Measurements from ENCODE around the gene KIAA1755.

KIAA1755 gene, protein sequence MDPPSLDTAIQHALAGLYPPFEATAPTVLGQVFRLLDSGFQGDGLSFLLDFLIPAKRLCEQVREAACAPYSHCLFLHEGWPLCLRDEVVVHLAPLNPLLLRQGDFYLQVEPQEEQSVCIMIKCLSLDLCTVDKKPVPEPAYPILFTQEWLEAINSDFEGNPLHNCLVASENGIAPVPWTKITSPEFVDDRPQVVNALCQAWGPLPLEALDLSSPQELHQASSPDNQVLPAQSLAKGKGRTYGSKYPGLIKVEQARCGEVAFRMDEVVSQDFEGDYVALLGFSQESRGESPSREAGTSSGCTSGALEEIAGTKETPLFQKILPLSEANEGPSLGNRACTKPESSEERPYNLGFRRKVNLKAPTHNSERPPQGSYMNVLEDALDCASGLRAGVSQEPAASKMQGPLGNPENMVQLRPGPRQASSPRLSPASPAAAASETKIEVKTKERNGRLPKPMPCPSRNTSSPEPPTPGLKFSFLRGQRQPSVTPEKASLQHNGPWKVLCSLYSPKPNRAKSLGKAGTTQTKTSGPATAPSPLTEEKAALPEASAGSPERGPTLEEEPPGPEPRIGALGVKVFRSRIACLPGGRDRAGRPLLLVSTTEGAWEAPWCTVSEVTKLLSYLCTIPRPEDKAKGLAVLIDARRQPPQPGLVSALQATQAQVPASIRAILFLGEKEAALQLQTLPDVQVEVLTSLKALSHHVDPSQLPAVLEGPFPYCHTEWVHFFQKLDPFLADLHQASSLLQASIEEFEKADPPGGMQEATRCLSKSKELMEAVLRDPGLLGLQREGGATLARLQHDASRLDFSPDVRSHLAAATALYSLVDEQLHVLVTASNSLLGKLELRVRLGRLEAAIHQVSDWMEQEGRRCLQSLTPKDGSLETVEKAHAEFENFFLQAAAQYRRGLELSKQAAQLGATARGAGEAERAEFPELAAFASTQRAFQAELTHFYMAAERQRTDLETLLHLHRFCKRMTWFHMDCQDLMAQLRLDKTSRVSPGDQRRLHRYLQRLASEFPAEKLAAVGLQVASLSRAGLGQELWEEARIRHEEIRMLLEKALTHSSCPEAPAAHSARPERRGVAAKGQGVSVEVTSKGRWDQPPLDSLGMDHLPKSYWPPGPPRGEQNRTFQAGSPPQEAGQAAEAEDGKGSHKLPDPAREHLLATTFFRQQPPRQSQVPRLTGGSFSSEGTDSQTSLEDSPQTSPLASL

DNA sequence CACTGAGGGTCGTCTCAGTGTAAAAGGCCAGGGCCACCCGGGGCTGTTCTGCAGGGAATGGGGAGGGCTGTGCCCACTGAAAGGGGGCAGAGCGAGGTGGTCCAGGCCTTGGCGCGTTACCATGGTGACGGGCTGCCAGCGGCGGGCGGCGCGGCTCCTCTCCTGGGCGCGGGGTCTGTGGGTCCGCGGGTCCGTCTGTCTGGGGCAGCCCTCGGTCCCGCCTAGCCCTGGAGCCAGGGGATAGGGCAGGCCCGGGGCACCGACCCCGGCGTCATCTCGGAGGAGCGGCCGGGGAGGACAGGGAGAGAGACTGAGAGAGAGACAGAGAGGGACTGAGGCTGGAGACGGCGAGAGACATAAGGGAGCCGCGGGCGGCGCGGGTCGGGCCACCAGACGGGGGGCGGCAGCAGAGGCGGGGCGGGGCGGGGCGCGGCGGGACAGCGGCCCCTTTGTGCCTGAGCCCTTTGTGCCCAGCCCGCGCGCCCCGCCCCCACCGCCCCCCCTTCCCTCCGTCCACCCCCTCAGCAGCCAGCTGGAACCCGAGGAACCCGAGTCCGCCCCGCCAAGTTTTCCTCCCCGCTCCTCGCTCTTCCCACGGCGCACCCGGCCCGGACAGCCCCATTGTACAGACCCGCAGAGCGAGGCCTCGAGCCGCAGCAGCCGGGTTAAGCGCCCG lies at the start of gene KIAA1755:
Gene KIAA1755, minus strand, starts transcription at position 358 of the 676 bp plus-strand sequence. Its CDS starts 235 bp downstream, at position 123.
- DNase-seq (ENCODE audit: low read depth in 2 of 3, low spot score in 2 of 3), result no peak

DNA sequence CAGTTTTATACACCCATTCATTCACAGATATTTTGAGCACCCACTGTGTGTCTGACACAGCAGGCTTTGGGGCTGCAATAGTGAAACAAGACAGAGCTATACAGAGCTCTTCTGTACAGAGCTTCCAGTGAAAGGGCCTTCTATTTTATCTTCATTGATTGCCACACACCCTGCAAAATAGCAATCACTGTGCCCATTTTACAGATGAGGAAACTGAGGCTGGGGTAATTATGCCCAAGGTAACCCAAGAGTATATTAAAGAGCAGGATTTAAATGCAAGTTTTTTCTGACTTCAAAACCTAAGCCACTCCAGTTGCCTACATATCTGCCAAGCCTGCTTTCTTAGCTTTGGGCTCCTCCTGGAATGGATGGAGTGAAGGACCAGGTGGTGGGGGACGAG lies 47.9 kb upstream of the KIAA1755 start:
- DNase-seq (ENCODE audit: low read depth in 2 of 3, low spot score in 2 of 3), result no peak

DNA sequence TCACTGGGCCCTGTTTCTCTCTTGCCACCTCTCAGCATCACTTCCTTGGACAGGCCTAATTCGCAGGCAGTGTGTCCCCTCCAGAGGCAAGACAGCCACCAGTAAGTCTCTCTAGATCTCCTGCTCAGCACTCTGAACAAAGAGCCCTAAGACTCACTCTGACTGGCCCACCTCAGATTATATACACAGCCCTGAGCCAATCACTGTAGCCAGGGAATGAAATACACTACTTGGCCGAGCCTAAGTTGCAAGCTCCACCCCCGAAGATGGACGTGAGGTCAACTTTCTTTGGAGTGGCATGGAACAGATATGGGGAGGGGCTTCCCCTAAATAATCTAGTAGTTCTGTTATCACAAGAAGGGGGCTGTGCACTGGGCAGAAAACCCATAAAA lies 47.5 kb upstream of the KIAA1755 start:
- DNase-seq (ENCODE audit: low read depth in 2 of 3, low spot score in 2 of 3), result no peak

DNA sequence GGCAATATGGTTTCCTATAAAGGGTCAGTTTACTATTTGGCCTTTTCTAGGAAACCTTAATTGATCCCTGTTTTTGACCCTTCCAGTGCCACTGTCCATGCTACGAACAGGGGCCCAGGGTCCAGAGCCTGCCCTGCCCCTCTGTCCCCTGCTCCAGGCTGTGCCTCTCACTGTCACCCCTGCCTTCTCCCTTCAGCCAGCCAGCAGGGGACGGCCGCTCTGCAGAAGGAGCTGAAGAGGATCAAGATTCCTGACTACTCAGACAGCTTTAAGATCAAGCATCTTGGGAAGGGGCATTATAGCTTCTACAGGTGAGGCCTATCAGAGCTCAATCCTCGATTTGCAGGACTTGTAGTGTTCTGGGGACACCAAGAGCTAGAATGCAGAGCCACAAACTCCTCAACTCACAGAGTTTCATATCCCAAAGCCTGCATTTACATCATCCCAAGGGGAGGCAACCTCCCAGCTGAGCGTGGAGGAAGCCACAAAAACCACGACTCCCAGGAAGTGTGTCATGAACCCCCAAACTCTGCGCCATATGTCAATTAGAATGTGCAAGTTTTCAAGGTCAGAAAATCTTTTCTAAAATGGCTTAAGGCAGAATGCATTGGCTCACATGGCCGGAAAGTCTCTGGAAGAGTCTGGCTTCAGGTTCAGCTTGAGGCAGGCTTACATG lies 47.0 kb upstream of the KIAA1755 start:
- no peak for DNase-seq (ENCODE audit: low read depth in 2 of 3, low spot score in 2 of 3)

DNA sequence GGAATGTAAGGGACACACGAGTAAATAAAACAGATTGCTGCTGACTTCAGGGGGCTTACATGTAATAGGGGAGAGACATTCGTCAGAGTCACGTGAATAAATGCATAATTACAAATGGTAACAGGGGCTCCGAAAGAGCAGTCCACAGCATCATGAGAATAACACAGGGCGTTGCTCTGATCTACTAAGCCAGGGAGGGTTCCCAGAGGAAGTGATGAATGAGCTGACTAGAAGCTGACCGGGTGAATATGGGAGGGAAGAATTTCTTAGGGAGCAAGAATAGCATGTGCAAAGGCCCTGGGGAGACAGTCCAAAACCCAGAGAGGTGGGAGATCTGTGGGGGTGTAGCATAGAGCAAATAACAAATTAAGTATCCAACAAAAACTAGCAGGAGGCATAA lies 45.8 kb upstream of the KIAA1755 start:
- no peak for DNase-seq (ENCODE audit: low read depth in 2 of 3, low spot score in 2 of 3)

DNA sequence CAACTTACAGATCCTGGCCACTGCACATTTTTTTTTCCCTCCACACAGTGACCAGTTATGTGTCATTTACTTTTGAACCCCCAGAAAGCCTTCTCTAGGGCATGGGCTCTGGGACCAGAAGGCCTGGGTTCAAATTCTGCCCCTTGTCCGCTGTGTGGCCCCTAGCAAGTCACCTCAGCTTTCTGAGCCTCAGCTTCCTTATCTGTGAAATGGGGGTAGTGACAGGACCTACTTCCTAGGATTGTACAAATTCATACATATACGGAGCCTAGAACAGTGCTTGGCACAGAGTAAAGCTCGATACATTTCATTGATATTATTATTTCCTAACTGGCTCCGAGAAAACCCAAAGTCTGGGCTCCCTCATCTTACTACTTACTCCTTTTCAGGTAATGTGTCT lies 45.0 kb upstream of the KIAA1755 start:
- no peak for DNase-seq (ENCODE audit: low read depth in 2 of 3, low spot score in 2 of 3)

DNA sequence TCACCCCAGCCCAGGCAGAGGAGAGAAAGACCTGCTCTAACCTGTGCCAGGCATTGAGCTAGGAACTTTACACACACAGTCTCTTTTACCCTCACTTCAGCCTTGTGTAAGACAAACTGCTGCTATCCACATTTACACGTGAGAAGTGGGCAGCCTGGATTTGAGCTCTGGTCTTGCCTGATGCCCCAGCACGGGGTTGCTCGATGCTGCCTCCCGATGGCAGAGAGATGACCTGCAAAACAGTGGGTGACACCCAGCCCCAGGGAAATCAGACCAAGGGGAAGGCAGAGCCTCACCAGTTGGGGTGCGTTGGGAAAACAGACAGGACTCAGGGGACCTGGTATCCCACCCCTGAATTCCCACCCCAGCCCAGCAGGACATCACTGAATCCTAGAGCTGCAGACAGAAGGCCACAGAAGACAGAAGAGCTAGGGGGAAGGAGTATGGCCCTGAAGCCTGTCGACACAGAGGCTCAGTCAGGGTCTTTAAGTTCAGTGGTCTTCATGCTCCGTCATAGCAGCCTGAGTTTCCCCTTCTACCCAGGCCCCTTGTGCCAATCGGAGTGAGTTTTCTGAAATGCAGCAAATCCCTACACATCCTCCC lies 44.4 kb upstream of the KIAA1755 start:
- DNase-seq (ENCODE audit: low read depth in 2 of 3, low spot score in 2 of 3), result no peak

DNA sequence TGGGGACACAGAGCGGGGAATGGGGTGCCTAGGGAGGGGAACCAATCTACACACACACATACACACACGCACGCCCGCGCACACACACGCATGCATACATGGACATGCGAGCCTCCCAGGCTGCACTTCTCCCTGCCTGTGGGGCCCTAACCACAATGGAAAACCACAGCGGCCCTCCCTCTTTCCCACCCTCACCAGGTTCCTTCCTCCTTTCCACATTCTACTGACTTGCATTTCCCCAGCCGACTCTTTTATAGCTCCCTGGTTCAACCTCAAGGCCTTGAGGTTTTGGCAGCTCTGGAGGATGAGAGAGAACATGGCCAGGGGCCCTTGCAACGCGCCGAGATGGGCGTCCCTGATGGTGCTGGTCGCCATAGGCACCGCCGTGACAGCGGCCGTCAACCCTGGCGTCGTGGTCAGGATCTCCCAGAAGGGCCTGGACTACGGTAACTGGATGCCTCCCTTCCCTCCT lies 43.4 kb upstream of the KIAA1755 start, which contains the start of gene BPI:
Gene BPI, plus strand, starts transcription at position 249 of the 472 bp plus-strand sequence. Its CDS starts 68 bp downstream, at position 317.
- DNase-seq (ENCODE audit: low read depth in 2 of 3, low spot score in 2 of 3), result no peak

DNA sequence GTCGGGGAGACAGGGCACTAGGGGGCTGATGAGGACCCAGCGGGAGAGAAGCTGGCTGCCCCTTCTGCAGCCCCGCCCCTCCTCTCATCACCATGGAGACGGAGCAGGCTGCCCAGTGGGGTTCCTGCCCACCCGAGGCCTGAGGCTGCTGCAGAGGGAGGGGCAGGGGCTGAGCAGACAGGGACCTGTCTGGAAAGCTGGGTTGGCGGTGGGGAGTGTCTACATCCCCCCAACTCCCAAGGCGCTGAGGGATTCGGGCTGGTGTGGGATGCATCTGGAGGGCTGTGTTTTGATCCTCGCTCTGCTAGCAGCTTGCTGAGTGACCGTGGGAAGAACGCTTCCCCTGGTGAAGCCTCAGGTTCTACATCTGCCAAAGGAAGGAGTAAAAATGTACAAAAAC lies 42.3 kb upstream of the KIAA1755 start:
- DNase-seq (ENCODE audit: low read depth in 2 of 3, low spot score in 2 of 3), result no peak

DNA sequence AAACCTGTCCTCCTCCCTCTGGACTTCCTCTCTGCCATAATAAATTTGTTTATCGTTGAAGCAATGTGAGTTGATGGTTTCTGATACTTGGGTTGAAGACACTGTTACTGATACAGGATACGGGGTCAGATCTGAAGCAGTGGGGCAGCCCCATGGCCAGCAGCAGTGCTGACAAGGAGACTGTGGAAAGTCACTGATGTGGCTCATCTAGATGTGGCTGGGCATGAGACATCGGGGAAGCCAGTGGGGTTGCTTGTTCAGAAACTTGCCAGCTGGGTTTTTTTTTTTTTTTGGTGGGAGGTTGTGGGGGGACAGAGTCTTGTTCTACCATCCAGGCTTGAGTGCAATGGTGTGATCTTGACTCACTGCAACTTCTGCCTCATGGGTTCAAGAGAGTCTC lies 40.8 kb upstream of the KIAA1755 start:
- no peak for DNase-seq (ENCODE audit: low read depth in 2 of 3, low spot score in 2 of 3)

DNA sequence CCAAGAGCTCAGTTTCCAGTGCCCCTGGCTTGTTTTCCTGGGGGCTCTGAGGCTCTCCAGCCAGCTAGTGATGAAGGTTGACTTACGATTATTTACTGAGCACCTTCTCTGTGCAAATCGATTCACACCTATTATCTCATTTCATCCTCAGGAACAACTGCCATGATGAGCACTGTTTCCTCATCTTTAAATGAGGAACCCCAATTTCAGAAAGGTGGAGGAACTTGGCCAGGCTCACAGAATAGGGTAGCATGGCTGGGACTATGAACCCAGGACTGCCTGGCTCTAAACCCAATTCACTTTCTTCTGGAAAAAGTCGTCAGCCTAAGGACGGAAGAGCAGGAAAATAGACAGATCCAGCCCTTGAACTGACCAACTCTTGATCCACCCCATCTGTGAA lies 39.9 kb upstream of the KIAA1755 start:
- DNase-seq (ENCODE audit: low read depth in 2 of 3, low spot score in 2 of 3), result no peak

DNA sequence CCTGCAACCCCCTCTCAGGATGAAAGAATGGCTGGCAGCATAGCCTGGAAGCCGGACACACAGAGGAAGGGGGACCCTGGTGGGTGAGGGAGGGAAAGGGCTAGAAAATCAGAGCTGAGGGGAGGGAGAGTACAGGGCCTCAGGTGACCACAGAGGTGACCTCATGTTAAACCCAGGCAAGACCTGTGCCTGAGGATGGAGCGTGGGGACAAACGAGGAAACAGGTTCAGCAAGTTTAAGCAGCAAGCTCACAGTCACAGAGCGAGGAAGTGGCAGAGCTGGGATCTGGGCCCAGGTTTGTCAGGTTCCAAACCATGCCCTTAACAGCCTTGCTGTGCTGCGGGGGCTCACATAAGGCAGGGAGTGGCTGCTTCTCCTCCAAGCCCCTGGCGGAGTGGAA lies 39.4 kb upstream of the KIAA1755 start:
- no peak for DNase-seq (ENCODE audit: low read depth in 2 of 3, low spot score in 2 of 3)

DNA sequence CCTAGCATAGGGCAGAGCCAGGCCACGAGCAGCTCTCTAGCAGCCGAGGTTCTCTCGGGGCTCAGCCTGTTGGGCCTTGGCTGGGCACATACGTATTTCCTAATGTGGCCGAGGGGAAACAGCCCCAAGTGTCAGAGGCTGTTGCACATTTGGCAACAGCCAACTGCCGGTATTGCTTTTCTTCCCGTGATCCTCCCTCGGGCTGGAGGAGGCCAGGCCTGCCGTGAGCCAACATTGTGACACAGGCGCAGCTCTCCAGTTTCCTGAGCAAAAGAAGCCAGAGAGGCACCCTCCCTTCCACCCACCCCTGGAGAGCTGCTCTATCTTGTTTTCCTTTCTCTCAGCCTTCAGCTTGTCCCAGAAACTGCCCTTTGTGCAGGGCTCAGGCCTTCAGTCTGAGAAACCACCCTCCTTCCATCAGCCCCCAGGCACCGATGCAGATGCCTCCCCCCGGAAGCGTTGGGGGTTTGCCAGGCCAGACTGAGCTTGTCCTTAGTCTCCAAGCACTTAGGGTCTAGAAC lies 38.3 kb upstream of the KIAA1755 start:
- no peak for DNase-seq (ENCODE audit: low read depth in 2 of 3, low spot score in 2 of 3)

DNA sequence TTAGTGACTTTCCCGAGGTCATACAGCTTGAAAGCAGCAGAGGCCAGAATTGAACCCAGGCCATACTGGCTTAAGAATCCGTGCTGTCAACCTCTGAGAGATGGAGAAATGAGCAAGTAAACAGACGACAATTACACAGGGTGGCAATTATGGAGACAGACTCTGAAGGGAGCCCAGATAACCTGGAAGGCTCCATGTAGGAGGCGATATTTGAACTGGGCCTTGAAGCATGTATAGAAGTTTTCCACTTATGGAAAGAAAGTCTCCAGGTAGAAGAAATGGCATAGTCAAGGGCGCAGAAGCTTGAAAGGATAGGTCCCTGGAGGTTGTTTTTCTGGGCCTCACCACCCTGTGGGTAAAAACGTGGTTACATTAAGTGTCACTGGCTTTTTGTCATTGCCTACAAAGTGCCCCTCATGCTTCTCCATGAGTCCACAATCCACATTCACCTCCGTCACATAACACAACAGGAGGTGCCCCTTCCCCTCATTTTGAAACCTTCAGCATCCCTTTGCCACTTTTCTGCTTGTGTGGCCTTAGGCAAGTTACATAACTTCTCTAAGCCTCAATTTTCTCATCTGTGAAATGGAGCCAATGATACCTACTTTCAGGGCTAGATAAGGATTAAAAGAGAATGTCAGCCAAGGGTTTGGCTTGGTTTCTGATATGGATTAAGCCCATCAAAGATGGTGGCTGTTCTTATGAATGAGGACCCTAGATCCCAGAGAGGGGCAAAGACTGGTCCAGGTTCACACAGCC lies 37.6 kb upstream of the KIAA1755 start:
- no peak for DNase-seq (ENCODE audit: low read depth in 2 of 3, low spot score in 2 of 3)

DNA sequence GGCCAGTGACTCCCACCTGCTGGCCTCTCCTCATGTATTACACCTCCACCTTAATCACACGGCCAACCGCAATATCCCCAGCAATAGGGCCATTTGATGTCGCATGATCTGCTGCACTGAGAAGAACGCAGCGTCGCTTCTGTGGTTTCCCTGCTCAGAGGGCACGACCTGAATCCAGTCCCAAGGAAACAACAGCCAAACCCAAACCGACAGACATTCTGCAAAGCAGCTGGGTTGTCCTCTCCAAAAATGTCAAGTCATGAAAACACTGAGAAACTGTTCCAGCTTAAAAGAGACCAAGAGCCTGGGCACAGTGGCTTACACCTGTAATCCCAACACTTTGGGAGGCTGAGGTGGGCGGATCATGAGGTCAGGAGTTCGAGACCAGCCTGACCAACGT lies 35.9 kb upstream of the KIAA1755 start:
- DNase-seq (ENCODE audit: low read depth in 2 of 3, low spot score in 2 of 3), result no peak

DNA sequence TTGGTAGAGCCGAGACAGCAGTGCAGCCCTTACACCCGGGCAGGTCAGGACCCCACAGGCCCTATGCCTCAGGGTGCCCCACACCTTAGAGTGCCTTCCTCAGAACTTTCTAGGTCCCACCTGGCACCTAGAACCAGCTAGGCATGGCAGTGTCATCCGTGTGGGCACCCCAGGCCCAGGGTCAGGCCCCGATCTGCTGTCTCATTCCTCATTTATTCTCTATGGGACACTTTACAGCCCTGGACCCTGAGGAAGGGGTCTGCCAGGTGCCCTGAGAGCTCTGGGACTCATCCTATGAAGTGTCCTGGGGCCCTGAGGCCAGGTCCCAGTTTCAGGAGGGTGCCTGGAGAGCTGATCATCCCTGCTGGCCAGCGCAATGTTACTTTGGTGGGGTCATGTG lies 35.3 kb upstream of the KIAA1755 start:
- DNase-seq (ENCODE audit: low read depth in 2 of 3, low spot score in 2 of 3), result no peak

DNA sequence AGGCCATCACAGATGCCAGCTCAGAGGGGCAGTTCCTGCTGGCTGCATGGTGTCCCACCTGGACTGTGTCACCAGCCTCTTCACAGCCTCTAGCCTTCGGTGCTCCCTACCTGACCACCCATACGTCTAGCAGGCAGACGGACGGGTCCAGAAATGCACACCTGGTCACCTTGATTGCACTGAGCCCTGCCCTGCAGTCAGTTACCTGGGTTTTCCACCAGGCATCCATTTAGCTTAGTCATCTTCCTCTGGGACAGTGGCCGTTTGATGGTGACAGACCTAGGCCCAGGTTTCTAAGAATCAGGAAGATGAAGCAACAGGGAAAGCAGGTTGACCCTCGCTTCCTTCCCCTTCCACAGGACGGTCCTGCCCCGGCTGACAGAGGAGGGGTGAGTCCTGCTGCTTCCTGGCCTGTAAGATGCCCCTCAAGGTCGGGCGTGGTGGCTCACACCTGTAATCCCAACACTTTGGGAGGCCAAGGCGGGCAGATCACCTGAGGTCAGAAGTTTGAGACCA lies 33.6 kb upstream of the KIAA1755 start:
- DNase-seq (ENCODE audit: low read depth in 2 of 3, low spot score in 2 of 3), result no peak

DNA sequence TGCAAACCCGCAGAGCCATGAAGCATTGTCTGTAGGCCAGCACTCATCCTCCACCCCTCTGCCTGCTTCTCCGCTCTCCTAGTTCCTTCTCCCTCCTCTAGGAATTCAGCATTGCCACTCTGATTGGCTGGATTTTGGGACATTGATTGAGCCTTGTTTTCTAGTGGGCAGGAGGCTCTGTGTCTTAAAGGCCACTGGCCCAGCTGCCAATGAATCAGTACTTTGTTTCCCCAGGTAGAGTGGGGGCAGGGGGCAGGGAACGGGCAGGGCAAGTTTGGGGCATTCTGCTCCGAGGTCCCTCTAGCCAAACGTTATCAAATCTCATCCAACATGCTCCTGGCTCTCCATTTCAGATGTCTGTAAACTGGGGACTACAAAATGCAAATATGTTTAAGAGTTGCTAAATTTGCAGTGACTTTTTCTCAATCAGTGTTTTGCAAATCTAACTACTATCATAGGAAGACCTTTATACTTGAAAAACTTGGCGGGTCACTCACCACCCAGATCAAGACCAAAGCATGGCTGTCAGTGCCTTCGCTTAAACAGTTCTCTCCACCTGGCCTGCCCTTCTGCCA lies 33.0 kb upstream of the KIAA1755 start:
- no peak for DNase-seq (ENCODE audit: low read depth in 2 of 3, low spot score in 2 of 3)
